GM12878 (cell line): Measurements from ENCODE around the gene ARHGEF3. TPM values are rescaled to one million over a fixed set of nuclear protein-coding genes. Genes with fewer than 3 reads are reported as not detected.
A peak's percentile ranks its signal among the peaks of the same experiment; 100 is the strongest.

Source experiments
- ATAC-seq: fragments of 200-7000 bp; cut with Tn5 transposase; 3 replicates; pipeline ENCODE4 v1.9.1; 2020; ENCODE audit warnings: mild to moderate bottlenecking, moderate library complexity
- BruUV-seq: library from RNA; stranded (reverse); fragments of 400-500 nt; replicated peaks from 2 replicates; lab custom pipeline; 2021; lab: Mats Ljungman, UMichigan
- CTCF ChIA-PET: fragments of 300-600 bp; sonication (Branson Sonifier 250); formaldehyde crosslinking; extraction: SDS; loops from one replicate; lab custom pipeline; 2021; ENCODE audit warnings: inconsistent platforms; lab: Yijun Ruan, JAX
- POLR2A ChIA-PET: fragments of 350-600 bp; formaldehyde crosslinking; extraction: SDS; loops from one replicate; lab custom pipeline; 2021; ENCODE audit warnings: inconsistent platforms; lab: Charles Lee
- RAD21 ChIA-PET: fragments of 300-600 bp; sonication (Branson Sonifier 250); formaldehyde crosslinking; loops from one replicate; lab custom pipeline; 2023; ENCODE audit warnings: antibody characterized with exemption; ENCODE audit not compliant: unreplicated experiment; lab: Charles Lee
- SMC1A ChIA-PET: fragments of 300-600 bp; sonication (Branson Sonifier 250); formaldehyde crosslinking; loops from one replicate; lab custom pipeline; 2023; ENCODE audit not compliant: unreplicated experiment, uncharacterized antibody; lab: Charles Lee
- DNase-seq: peaks from one replicate; pipeline ENCODE4 v3.0.0-alpha.2; 2011; ENCODE audit warnings: low read depth, low spot score
- FAIRE-seq: peaks from 3 replicates; lab custom pipeline; 2011; peaks lifted over from hg19 to GRCh38; lab: Jason Lieb, UNC
- H2AFZ ChIP-seq: 2 replicates; pipeline ENCODE4 v1.6.0; 2011; ENCODE audit warnings: low read depth, low read length, control low read depth; ENCODE audit not compliant: control insufficient read depth
- H3K27ac ChIP-seq: 2 replicates; pipeline ENCODE4 v1.5.1; 2011; ENCODE audit warnings: control low read depth; ENCODE audit not compliant: control insufficient read depth, insufficient read depth
- H3K27me3 ChIP-seq, 2 experiments: replicated peaks in 1 of 2; 2 replicates each; pipeline versions ENCODE4 v1.6.0 to v1.6.1; 2011; ENCODE audit warnings: low read length in 1 of 2; ENCODE audit not compliant: control insufficient read depth in 2 of 2, insufficient read depth in 2 of 2
- H3K36me3 ChIP-seq, 2 experiments: 2 replicates each; pipeline ENCODE4 v1.5.1; 2011; ENCODE audit warnings: low read length in 1 of 2; ENCODE audit not compliant: control insufficient read depth in 2 of 2, insufficient read depth in 2 of 2
- H3K4me1 ChIP-seq: 2 replicates; pipeline ENCODE4 v1.6.1; 2011; ENCODE audit warnings: mild to moderate bottlenecking, low read length, moderate library complexity, mixed read lengths; ENCODE audit not compliant: control insufficient read depth, insufficient read depth
- H3K4me2 ChIP-seq: 2 replicates; pipeline ENCODE4 v1.6.0; 2011; ENCODE audit warnings: control low read depth; ENCODE audit not compliant: control insufficient read depth, insufficient read depth
- H3K4me3 ChIP-seq: fragments of 200-600 bp; sonication (generic); 2 replicates; pipeline ENCODE4 v1.5.1; 2016
- H3K79me2 ChIP-seq: 2 replicates; pipeline ENCODE4 v1.6.0; 2011; ENCODE audit warnings: low read length; ENCODE audit not compliant: control insufficient read depth, insufficient read depth
- H3K9ac ChIP-seq: 2 replicates; pipeline ENCODE4 v1.8.0; 2011; ENCODE audit warnings: low read length, control low read depth, mixed read lengths; ENCODE audit not compliant: control insufficient read depth, insufficient read depth
- H3K9me3 ChIP-seq: replicated peaks from 3 replicates; pipeline ENCODE4 v1.5.1; 2011; ENCODE audit warnings: mild to moderate bottlenecking, low read length; ENCODE audit not compliant: control insufficient read depth, insufficient read depth
- H4K20me1 ChIP-seq: 2 replicates; pipeline ENCODE4 v1.6.0; 2011; ENCODE audit not compliant: control insufficient read depth, insufficient read depth
- ASH2L ChIP-seq: fragments of 300-600, 200-600 bp; sonication (generic); IDR thresholded peaks from 2 replicates; pipeline ENCODE4 v1.6.1; 2017; ENCODE audit warnings: low read depth, mild to moderate bottlenecking, borderline replicate concordance
- ATF3 ChIP-seq: IDR thresholded peaks from 2 replicates; pipeline ENCODE4 v1.6.1; 2011; ENCODE audit warnings: low read depth, mild to moderate bottlenecking, low read length, moderate library complexity, borderline replicate concordance; ENCODE audit errors: extremely low read depth
- ATF7 ChIP-seq: fragments of 450-650 bp; IDR thresholded peaks from 2 replicates; pipeline ENCODE4 v1.6.1; 2016; ENCODE audit warnings: low read depth, mild to moderate bottlenecking
- BMI1 ChIP-seq: fragments of 450-650 bp; IDR thresholded peaks from 2 replicates; pipeline ENCODE4 v1.6.1; 2016; ENCODE audit warnings: mild to moderate bottlenecking, moderate library complexity, borderline replicate concordance
- EED ChIP-seq: sonication (generic); IDR thresholded peaks from 2 replicates; pipeline ENCODE4 v1.6.1; 2016; ENCODE audit warnings: antibody characterized with exemption, low read depth
- HDAC2 ChIP-seq: fragments of 200-600 bp; sonication (generic); IDR thresholded peaks from 2 replicates; pipeline ENCODE4 v1.6.1; 2017
- IKZF1 ChIP-seq: fragments of 450-650 bp; conservative IDR thresholded peaks from 2 replicates; pipeline ENCODE4 v1.6.1; 2017; ENCODE audit warnings: antibody characterized with exemption, mild to moderate bottlenecking
- IKZF2 ChIP-seq, 2 experiments: fragments of 450-650 bp; IDR thresholded peaks; 2 replicates each; pipeline ENCODE4 v1.6.1; 2017; ENCODE audit warnings: mild to moderate bottlenecking in 2 of 2, moderate library complexity in 2 of 2
- MXI1 ChIP-seq: fragments of 150-350 bp; IDR thresholded peaks from 2 replicates; pipeline ENCODE4 v1.6.1; 2011; ENCODE audit warnings: low read depth, mild to moderate bottlenecking, inconsistent platforms, low read length, improper control_type of control experiment
- NBN ChIP-seq: fragments of 450-650 bp; IDR thresholded peaks from 2 replicates; pipeline ENCODE4 v1.6.1; 2016
- NFXL1 ChIP-seq: fragments of 450-650 bp; IDR thresholded peaks from 2 replicates; pipeline ENCODE4 v1.6.1; 2017; ENCODE audit warnings: antibody characterized with exemption, mild to moderate bottlenecking, borderline replicate concordance
- PBX3 ChIP-seq: IDR thresholded peaks from 2 replicates; pipeline ENCODE4 v1.6.1; 2011; ENCODE audit warnings: mild to moderate bottlenecking, low read depth, low read length, moderate library complexity; ENCODE audit not compliant: insufficient replicate concordance
- RELB ChIP-seq: fragments of 450-650 bp; IDR thresholded peaks from 2 replicates; pipeline ENCODE4 v1.6.1; 2017; ENCODE audit warnings: low read depth, mild to moderate bottlenecking, moderate library complexity
- SMAD1 ChIP-seq: fragments of 450-650 bp; IDR thresholded peaks from 2 replicates; pipeline ENCODE4 v1.6.1; 2018; ENCODE audit warnings: mild to moderate bottlenecking, low read depth; ENCODE audit not compliant: partially characterized antibody
- SPI1 ChIP-seq: IDR thresholded peaks from 2 replicates; pipeline ENCODE4 v1.6.1; 2011; ENCODE audit warnings: low read depth, mild to moderate bottlenecking, low read length, moderate library complexity, borderline replicate concordance; ENCODE audit not compliant: insufficient read depth
- YY1 ChIP-seq: IDR thresholded peaks from 2 replicates; pipeline ENCODE4 v1.6.1; 2011; ENCODE audit warnings: low read depth, mild to moderate bottlenecking, low read length
- ZNF384 ChIP-seq: IDR thresholded peaks from 2 replicates; pipeline ENCODE4 v1.6.1; 2012; ENCODE audit warnings: low read depth, mild to moderate bottlenecking, low read length, improper control_type of control experiment, borderline replicate concordance
- WGBS: methylation state at CpG from one replicate; pipeline ENCODE4 v1.1.6; 2016; ENCODE audit warnings: low lambda C conversion rate; ENCODE audit not compliant: insufficient replicate concordance, insufficient coverage; ENCODE audit errors: missing lambda C conversion rate; 5-methylcytosine and 5-hydroxymethylcytosine counted together
- in situ Hi-C: fragments of 300-500 bp; cut with MboI; formaldehyde crosslinking; loops from 9 replicates; pipeline ENCODE4 v1.14.3; 2018; ENCODE audit warnings: mixed read lengths
- intact Hi-C: fragments of 100-400 bp; cut with micrococcal nuclease; formaldehyde crosslinking; loops from one replicate; pipeline ENCODE4 v1.14.2; 2022; ENCODE audit not compliant: unreplicated experiment
- polyA plus RNA-seq, 11 experiments: library from polyadenylated mRNA; depleted of rRNA in 4 of 11; unstranded in 6 of 11; stranded (reverse) in 5 of 11; fragments of >200 nt; fragmentation: Nextera tagmentation in 4 of 11; fragmentation: Illumina TruSeq in 1 of 11; extraction: Ambion mirVana in 4 of 11; extraction: Trizol in 1 of 11; gene quantifications; 1 replicate in 1 of 11; 2 replicates in 10 of 11; pipeline versions ENCODE4 v1.2.1 to v1.2.3, GENCODE V29; 2011 to 2016; ENCODE audit warnings: inconsistent platforms in 2 of 11, missing spikeins in 2 of 11, low read depth in 1 of 11
- total RNA-seq, 4 experiments: library from RNA; depleted of rRNA in 3 of 4; stranded (reverse); fragments of >200 nt in 3 of 4; fragmentation: Illumina TruSeq in 1 of 4; extraction: Trizol in 1 of 4; gene quantifications; 2 replicates each; pipeline versions ENCODE4 v1.2.1 to v1.2.3, GENCODE V29; 2013 to 2021
- TF ChIP-seq, protein P1 (sequence below): fragments of 450-650 bp; IDR thresholded peaks from 2 replicates; pipeline ENCODE4 v1.6.1; 2014; ENCODE audit warnings: mild to moderate bottlenecking

ARHGEF3 gene
- total and polyA plus RNA-seq, 10 of the 15 experiments (the other 5 are each of a cell fraction or from before 2014, with no cell fraction given), result 21.8 to 78.7 (median 56.2) TPM

GRCh38 chr3:56796202-56796601, 5.5 kb downstream of the ARHGEF3 start (continued):
- TF ChIP-seq YY1, result no peak

DNA sequence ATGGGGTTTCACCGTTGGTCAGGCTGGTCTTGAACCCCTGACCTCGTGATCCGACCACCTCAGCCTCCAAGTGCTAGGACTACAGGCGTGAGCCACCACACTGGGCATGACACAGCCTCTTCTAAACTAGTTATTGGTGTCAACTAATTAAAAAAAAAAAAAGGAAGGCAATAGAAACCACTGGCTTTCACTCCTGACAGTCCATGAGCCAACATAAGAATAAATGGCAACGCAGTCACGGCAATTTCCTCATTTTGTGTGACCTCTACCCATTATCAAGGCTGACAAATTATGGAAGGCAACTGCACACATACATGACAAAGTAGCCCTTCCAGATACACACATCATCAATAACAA, 5.9 kb downstream of the ARHGEF3 start:
- DNase-seq (no peak), ATAC-seq (peak; percentile 15), FAIRE-seq (no peak)
- Histone ChIP-seq H3K4me1 (peaks cover 13% of the 10 kb centered on the region), H3K4me3 (peak overlapping the region; percentile 12; the same call in 1 of the 2 replicates), H3K27ac (no peak overlapping the region; the same call in 1 of the 2 replicates), H4K20me1 (no peaks in the 10 kb centered on the region), H3K27me3 (no peaks in the 10 kb centered on the region), H3K9me3 (no peaks in the 10 kb centered on the region), H3K4me2 (peak overlapping the region; percentile 59; the same call in 1 of the 2 replicates), H2AFZ (no peak overlapping the region), H3K36me3 (no peaks in the 10 kb centered on the region), H3K79me2 (peaks cover 47% of the 10 kb centered on the region), H3K9ac (no peak overlapping the region; the same call in 1 of the 2 replicates)
- intact Hi-C loops (no loop called here), in situ Hi-C loops (loop anchor here (5.0 kb wide), 1 partner anchor 84 kb away; no protein-coding TSS in a partner anchor)
- RAD21 ChIA-PET, result interaction anchor here (1.0 to 14.1 kb wide), 9 partner anchors 6 to 193 kb away, joined by 3 to 388 read pairs (median 199); no protein-coding TSS in a partner anchor
- SMC1A ChIA-PET, result interaction anchor here (1.7 to 11.9 kb wide), 8 partner anchors 11 to 121 kb away, joined by 5 to 411 read pairs (median 128); no protein-coding TSS in a partner anchor
- 56% methylated on average over 6 of the region's 6 CpGs for WGBS
- POLR2A ChIA-PET, result interaction anchor here (7.0 to 7.5 kb wide), 3 partner anchors 12 to 71 kb away, joined by 84 to 100 read pairs (median 86); no protein-coding TSS in a partner anchor
- BruUV-seq, result no TSS peak
- CTCF ChIA-PET, result interaction anchor here (0.6 to 10.8 kb wide), 7 partner anchors 13 to 194 kb away, joined by 3 to 429 read pairs (median 129); no protein-coding TSS in a partner anchor
- TF ChIP-seq ATF3 (no peak), PBX3 (peak; percentile 16), SPI1 (peak; percentile 8; the same call in 1 of the 2 replicates), BMI1 (no peak), RELB (peak; percentile 42; the same call in 1 of the 2 replicates), IKZF2 (IDR thresholded peaks at IDR 0.05) (peak; percentile 36 to 42; a peak in 1 of 4 replicates), NBN (0 out of 2 replicates have a peak, but pooled peaks have one; percentile 30), ATF7 (peak; percentile 50; the same call in 1 of the 2 replicates), ZNF384 (peak; percentile 45; the same call in 1 of the 2 replicates), MXI1 (no peak), SMAD1 (no peak), HDAC2 (no peak), IKZF1 (0 out of 2 replicates have a peak, but pooled peaks have one; percentile 21), EED (no peak), ASH2L (no peak), NFXL1 (no peak)
- TF ChIP-seq, protein P1, sequence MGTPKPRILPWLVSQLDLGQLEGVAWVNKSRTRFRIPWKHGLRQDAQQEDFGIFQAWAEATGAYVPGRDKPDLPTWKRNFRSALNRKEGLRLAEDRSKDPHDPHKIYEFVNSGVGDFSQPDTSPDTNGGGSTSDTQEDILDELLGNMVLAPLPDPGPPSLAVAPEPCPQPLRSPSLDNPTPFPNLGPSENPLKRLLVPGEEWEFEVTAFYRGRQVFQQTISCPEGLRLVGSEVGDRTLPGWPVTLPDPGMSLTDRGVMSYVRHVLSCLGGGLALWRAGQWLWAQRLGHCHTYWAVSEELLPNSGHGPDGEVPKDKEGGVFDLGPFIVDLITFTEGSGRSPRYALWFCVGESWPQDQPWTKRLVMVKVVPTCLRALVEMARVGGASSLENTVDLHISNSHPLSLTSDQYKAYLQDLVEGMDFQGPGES, result no peak
